Neural crest cell (in vitro differentiated cells): ENCODE results near the gene AP3S1. TPM values are rescaled to one million over a fixed set of nuclear protein-coding genes. Genes with fewer than 3 reads are reported as not detected.
"Not testable (repeated sequence)": the region's sequence is repeated elsewhere in the genome, so short reads cannot be mapped to it uniquely, and the experiment has no call there.

Source experiments
- DNase-seq: peaks from one replicate; pipeline ENCODE4 v3.0.0; 2021; ENCODE audit warnings: low read depth, mixed read lengths, low spot score
- H3K27ac Mint-ChIP-seq: one replicate; pipeline ENCODE4 v1.8.0; 2021; ENCODE audit warnings: mild to moderate bottlenecking, mixed read lengths; ENCODE audit not compliant: unreplicated experiment
- H3K27me3 Mint-ChIP-seq: 2 replicates; pipeline ENCODE4 v1.8.0; 2021; ENCODE audit warnings: low read depth, mild to moderate bottlenecking, mixed read lengths
- H3K36me3 Mint-ChIP-seq: 2 replicates; pipeline ENCODE4 v1.8.0; 2021; ENCODE audit warnings: low read depth, mild to moderate bottlenecking, mixed read lengths
- H3K4me1 Mint-ChIP-seq: 2 replicates; pipeline ENCODE4 v1.8.0; 2021; ENCODE audit warnings: mixed read lengths
- H3K4me3 Mint-ChIP-seq: one replicate; pipeline ENCODE4 v1.8.0; 2021; ENCODE audit warnings: mild to moderate bottlenecking, mixed read lengths
- H3K9me3 Mint-ChIP-seq: 2 replicates; pipeline ENCODE4 v1.8.0; 2021; ENCODE audit warnings: mixed read lengths
- CTCF ChIP-seq: fragments of 200-600 bp; sonication (generic); conservative IDR thresholded peaks from 2 replicates; pipeline ENCODE4 v1.5.0; 2021; ENCODE audit warnings: antibody characterized with exemption, mild to moderate bottlenecking
- total RNA-seq: library from RNA; stranded (reverse); gene quantifications from 2 replicates; pipeline ENCODE4 v1.2.1, GENCODE V29; 2021

AP3S1 gene
- total RNA-seq, 1 donor from 2014 or later: 74.9 TPM

GRCh38 chr5:115815693-115816225, 26.0 kb upstream of the AP3S1 start:
- DNase-seq: peak; percentile 28
- Mint-ChIP-seq H3K27ac (peak overlapping the region; percentile 98), H3K27me3 (peaks cover 14% of the 10 kb centered on the region), H3K9me3 (no peaks in the 10 kb centered on the region), H3K4me3 (peak overlapping the region; percentile 99), H3K4me1 (peaks cover 39% of the 10 kb centered on the region), H3K36me3 (peaks cover 6% of the 10 kb centered on the region)
- TF ChIP-seq CTCF: peak; percentile 23

GRCh38 chr5:115816226-115817081, 25.3 kb upstream of the AP3S1 start, which contains the start of gene CDO1:
TSS of gene CDO1 (minus strand) at chr5:115816659. CDS start at chr5:115816397, 262 bp downstream.
- Mint-ChIP-seq H3K9me3 (no peaks in the 10 kb centered on the region), H3K27me3 (peaks cover 14% of the 10 kb centered on the region), H3K4me1 (peaks cover 39% of the 10 kb centered on the region), H3K4me3 (peak within 1 kb of the TSS; percentile 99), H3K27ac (peak within 1 kb of the TSS; percentile 98), H3K36me3 (peaks cover 3% of the 10 kb centered on the region)
- TF ChIP-seq CTCF: no peak
- DNase-seq: peak; percentile 67

- TF ChIP-seq CTCF: no peak
Observed at GRCh38 chr5:115817386-115817785, 24.3 kb upstream of the AP3S1 start.

GRCh38 chr5:115818821-115819220, 22.9 kb upstream of the AP3S1 start:
- no peak for DNase-seq
- Mint-ChIP-seq H3K9me3 (peaks cover 1% of the 10 kb centered on the region), H3K27ac (no peak overlapping the region), H3K36me3 (peaks cover under 1% of the 10 kb centered on the region), H3K4me1 (peaks cover 36% of the 10 kb centered on the region), H3K27me3 (peaks cover 14% of the 10 kb centered on the region), H3K4me3 (peak overlapping the region; percentile 56)
- TF ChIP-seq CTCF: no peak

More at GRCh38 chr5:115817386-115817785, 24.3 kb upstream of the AP3S1 start:
- H3K9me3 Mint-ChIP-seq: no peaks in the 10 kb centered on the region
- no peak overlapping the region for H3K27ac Mint-ChIP-seq
- DNase-seq: no peak
- H3K27me3 Mint-ChIP-seq: peaks cover 14% of the 10 kb centered on the region
- peaks cover 39% of the 10 kb centered on the region for H3K4me1 Mint-ChIP-seq
- peak overlapping the region; percentile 77 for H3K4me3 Mint-ChIP-seq
- H3K36me3 Mint-ChIP-seq: no peaks in the 10 kb centered on the region

GRCh38 chr5:115820846-115821245, 20.9 kb upstream of the AP3S1 start:
- H3K9me3 Mint-ChIP-seq: peaks cover 5% of the 10 kb centered on the region
- H3K27ac Mint-ChIP-seq: no peak overlapping the region
- peaks cover 18% of the 10 kb centered on the region for H3K4me1 Mint-ChIP-seq
- no peaks in the 10 kb centered on the region for H3K27me3 Mint-ChIP-seq
- peaks cover 11% of the 10 kb centered on the region for H3K36me3 Mint-ChIP-seq
- DNase-seq: no peak
- TF ChIP-seq CTCF: no peak
- H3K4me3 Mint-ChIP-seq: peak overlapping the region; percentile 5

GRCh38 chr5:115824983-115825382, 16.8 kb upstream of the AP3S1 start:
- not testable (repeated sequence) for H3K27ac Mint-ChIP-seq, DNase-seq, H3K27me3 Mint-ChIP-seq, H3K4me1 Mint-ChIP-seq, H3K4me3 Mint-ChIP-seq
- Mint-ChIP-seq H3K9me3 (peaks cover 17% of the 10 kb centered on the region), H3K36me3 (peaks cover 35% of the 10 kb centered on the region)
